ENCODE measurements around the gene FLT3LG.

FLT3LG gene

GRCh38 chr19:49490287-49491029 lies 16.4 kb downstream of the FLT3LG start:
- Histone ChIP-seq H3K4me3 (ENCODE audit: low read depth in 1 of 2, low read length in 1 of 2) (no peak overlapping the region), H3K27ac (peak overlapping the region; percentile 83), H3K27me3 (no peaks in the 10 kb centered on the region), H3K9me3 (no peaks in the 10 kb centered on the region), H3K4me1 (ENCODE audit: control insufficient read depth in 1 of 2, insufficient read depth in 1 of 2, low read depth in 1 of 2, low read length in 1 of 2) (peaks cover 22 to 26% of the 10 kb centered on the region in 2 experiments), H3K36me3 (peaks cover 37% of the 10 kb centered on the region)
- TF ChIP-seq CTCF (IDR thresholded peaks at IDR 0.05) = no peak

DNA sequence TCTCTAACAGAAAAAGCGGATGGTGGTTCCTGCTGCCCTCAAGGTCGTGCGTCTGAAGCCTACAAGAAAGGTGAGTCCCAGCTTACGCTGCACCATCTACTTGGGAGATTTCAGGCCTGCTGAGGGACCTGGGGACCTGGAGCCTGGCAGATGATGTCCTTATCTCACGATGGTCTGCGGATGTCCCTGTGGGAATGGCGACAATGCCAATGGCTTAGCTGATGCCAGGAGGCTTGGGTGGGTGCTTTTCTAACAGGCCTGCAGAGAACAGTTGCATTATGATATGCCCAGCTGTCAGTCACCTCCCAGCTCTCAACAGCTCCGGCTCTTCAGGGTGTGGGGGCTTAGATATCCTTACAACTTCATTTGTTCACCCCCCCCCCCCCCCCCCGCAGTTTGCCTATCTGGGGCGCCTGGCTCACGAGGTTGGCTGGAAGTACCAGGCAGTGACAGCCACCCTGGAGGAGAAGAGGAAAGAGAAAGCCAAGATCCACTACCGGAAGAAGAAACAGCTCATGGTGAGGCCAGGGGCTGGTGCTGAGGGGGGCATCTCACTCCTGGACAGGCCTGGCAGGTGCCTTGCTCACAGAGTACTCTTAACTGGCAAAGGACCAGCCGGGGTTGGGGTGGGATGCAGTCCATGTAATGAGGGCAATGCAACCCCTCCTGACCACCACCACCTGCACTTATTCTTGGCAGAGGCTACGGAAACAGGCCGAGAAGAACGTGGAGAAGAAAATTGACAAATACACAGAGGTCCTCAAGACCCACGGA lies 17.2 kb downstream of the FLT3LG start:
- TF ChIP-seq CTCF (IDR thresholded peaks at IDR 0.05) = no peak
- no peaks in the 10 kb centered on the region for H3K27me3 ChIP-seq
- H3K4me1 ChIP-seq (ENCODE audit: control insufficient read depth in 1 of 2, insufficient read depth in 1 of 2, low read depth in 1 of 2, low read length in 1 of 2) = peaks cover 25 to 31% of the 10 kb centered on the region in 2 experiments
- H3K36me3 ChIP-seq = peaks cover 37% of the 10 kb centered on the region
- H3K4me3 ChIP-seq (ENCODE audit: low read depth in 1 of 2, low read length in 1 of 2) = no peak overlapping the region
- no peaks in the 10 kb centered on the region for H3K9me3 ChIP-seq
- H3K27ac ChIP-seq = no peak overlapping the region

DNA sequence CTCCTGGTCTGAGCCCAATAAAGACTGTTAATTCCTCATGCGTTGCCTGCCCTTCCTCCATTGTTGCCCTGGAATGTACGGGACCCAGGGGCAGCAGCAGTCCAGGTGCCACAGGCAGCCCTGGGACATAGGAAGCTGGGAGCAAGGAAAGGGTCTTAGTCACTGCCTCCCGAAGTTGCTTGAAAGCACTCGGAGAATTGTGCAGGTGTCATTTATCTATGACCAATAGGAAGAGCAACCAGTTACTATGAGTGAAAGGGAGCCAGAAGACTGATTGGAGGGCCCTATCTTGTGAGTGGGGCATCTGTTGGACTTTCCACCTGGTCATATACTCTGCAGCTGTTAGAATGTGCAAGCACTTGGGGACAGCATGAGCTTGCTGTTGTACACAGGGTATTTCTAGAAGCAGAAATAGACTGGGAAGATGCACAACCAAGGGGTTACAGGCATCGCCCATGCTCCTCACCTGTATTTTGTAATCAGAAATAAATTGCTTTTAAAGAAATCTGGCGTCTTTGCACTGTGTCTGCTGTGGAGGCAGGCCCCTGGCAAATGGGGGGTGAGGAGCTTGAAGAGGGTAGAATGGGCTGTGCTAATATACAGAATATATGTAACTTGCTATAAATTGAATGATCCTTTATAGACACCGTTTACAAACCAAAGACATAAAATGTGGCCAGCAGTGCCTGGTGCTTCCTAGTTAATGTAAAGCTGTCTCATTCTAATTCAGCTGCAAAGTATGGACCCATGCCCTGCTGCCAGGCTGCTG lies 18.0 kb downstream of the FLT3LG start:
- Histone ChIP-seq H3K4me3 (ENCODE audit: low read depth in 1 of 2, low read length in 1 of 2) (no peak overlapping the region), H3K9me3 (no peaks in the 10 kb centered on the region), H3K36me3 (peaks cover 37% of the 10 kb centered on the region), H3K27me3 (no peaks in the 10 kb centered on the region), H3K4me1 (ENCODE audit: control insufficient read depth in 1 of 2, insufficient read depth in 1 of 2, low read depth in 1 of 2, low read length in 1 of 2) (peaks cover 30 to 34% of the 10 kb centered on the region in 2 experiments), H3K27ac (no peak overlapping the region)
- no peak for TF ChIP-seq CTCF (IDR thresholded peaks at IDR 0.05)

- no peak for TF ChIP-seq CTCF (IDR thresholded peaks at IDR 0.05)
- H3K36me3 ChIP-seq = peaks cover 42% of the 10 kb centered on the region
- no peak overlapping the region for H3K4me3 ChIP-seq (ENCODE audit: low read depth in 1 of 2, low read length in 1 of 2)
- H3K9me3 ChIP-seq = no peaks in the 10 kb centered on the region
- no peaks in the 10 kb centered on the region for H3K27me3 ChIP-seq
- H3K27ac ChIP-seq = no peak overlapping the region
- H3K4me1 ChIP-seq (ENCODE audit: control insufficient read depth in 1 of 2, insufficient read depth in 1 of 2, low read depth in 1 of 2, low read length in 1 of 2) = peaks cover 37 to 40% of the 10 kb centered on the region in 2 experiments
Observed at GRCh38 chr19:49492573-49493405, 18.8 kb downstream of the FLT3LG start.

DNA sequence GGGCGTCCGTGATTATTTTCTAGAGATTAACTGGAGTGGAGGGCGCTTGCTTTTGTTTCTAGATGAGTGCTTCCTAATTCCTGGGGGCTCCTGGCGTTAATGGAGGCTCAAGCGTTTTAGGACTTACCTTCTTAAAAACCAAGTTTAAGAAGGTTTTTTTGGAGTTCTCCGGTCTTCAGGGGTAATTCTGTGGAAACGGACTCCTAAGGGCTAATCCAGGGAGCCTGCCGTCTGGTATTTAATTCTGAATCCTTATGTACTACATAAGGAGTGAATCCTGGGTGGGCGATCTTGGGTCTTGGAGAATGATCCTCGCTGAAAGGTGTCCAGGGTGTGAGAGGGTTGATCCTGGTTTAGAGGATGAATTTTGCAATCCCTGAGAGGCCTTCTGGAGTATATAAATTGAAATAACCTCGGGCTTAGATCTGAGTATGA lies 22.6 kb downstream of the FLT3LG start:
- H3K9me3 ChIP-seq = no peaks in the 10 kb centered on the region
- H3K27me3 ChIP-seq = peaks cover 7% of the 10 kb centered on the region
- peak overlapping the region; percentile 86 for H3K27ac ChIP-seq
- no peak for TF ChIP-seq CTCF (IDR thresholded peaks at IDR 0.05)
- peaks cover 45 to 51% of the 10 kb centered on the region in 2 experiments for H3K4me1 ChIP-seq (ENCODE audit: control insufficient read depth in 1 of 2, insufficient read depth in 1 of 2, low read depth in 1 of 2, low read length in 1 of 2)
- H3K4me3 ChIP-seq (ENCODE audit: low read depth in 1 of 2, low read length in 1 of 2) = peak overlapping the region; percentile 85 to 93
- peaks cover 39% of the 10 kb centered on the region for H3K36me3 ChIP-seq
